ENCODE measurements around the gene FFAR3.

Gene FFAR3

DNA sequence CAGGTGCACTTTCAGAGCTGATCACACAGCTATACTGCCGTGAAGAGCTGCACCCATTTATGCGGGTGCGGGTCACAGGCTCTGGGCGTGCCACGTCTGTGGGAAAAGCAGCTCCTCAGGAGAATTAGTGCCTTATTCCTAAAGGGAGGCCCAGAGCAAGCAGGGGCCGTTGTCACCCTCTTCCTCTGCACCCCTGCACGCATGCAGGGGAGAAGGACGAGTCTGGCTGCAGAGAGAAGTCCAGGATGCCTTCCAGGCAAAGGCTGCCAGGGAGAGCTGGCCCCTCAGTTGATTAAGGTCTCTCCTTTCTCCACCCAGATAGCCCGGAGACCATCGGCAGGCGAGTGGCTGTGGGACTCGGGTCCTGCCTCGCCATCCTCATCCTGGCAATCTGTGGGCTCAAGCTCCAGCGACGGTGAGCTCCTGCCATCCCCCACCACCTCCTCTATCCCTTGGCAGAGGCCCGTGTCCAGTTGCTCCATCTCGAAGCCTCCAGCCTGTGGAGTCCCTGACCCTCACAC is 13.7 kb upstream of the FFAR3 start:
- TF ChIP-seq, protein P1, sequence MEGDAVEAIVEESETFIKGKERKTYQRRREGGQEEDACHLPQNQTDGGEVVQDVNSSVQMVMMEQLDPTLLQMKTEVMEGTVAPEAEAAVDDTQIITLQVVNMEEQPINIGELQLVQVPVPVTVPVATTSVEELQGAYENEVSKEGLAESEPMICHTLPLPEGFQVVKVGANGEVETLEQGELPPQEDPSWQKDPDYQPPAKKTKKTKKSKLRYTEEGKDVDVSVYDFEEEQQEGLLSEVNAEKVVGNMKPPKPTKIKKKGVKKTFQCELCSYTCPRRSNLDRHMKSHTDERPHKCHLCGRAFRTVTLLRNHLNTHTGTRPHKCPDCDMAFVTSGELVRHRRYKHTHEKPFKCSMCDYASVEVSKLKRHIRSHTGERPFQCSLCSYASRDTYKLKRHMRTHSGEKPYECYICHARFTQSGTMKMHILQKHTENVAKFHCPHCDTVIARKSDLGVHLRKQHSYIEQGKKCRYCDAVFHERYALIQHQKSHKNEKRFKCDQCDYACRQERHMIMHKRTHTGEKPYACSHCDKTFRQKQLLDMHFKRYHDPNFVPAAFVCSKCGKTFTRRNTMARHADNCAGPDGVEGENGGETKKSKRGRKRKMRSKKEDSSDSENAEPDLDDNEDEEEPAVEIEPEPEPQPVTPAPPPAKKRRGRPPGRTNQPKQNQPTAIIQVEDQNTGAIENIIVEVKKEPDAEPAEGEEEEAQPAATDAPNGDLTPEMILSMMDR (IDR thresholded peaks at IDR 0.05; ENCODE audit: low read depth, low read length, missing control alignments), result no peak

DNA sequence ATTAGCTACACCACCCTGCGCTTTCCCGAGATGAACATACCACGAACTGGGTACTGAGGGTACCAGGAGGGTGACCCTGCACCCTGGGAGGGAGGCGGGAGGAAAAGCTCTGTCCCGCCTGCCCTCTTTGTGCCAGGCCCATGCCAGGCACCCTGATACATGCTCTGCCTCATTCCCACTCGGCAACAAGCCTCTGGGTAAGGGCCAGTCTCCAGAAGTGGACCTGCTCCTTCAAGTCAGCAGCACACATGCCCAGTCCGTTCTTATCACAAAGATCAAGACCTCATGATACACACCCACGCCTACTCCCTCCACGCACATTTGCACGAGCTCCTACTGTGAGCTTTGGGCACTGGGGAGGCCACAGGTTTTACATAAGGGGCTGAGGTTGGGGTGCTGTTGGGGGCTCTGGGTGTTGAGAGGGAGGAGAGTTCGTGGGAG is 12.6 kb upstream of the FFAR3 start:
- H3K4me3 ChIP-seq (replicated peaks; ENCODE audit: low read depth, low read length), result no peak overlapping the region
- TF ChIP-seq, protein P1 (IDR thresholded peaks at IDR 0.05; ENCODE audit: low read depth, low read length, missing control alignments), result no peak
- no peak for DNase-seq (ENCODE audit: extremely low read depth, low read depth)

More for the DNA sequence above, 13.7 kb upstream of the FFAR3 start:
- DNase-seq (ENCODE audit: extremely low read depth, low read depth), result no peak
- no peak overlapping the region for H3K4me3 ChIP-seq (replicated peaks; ENCODE audit: low read depth, low read length)

DNA sequence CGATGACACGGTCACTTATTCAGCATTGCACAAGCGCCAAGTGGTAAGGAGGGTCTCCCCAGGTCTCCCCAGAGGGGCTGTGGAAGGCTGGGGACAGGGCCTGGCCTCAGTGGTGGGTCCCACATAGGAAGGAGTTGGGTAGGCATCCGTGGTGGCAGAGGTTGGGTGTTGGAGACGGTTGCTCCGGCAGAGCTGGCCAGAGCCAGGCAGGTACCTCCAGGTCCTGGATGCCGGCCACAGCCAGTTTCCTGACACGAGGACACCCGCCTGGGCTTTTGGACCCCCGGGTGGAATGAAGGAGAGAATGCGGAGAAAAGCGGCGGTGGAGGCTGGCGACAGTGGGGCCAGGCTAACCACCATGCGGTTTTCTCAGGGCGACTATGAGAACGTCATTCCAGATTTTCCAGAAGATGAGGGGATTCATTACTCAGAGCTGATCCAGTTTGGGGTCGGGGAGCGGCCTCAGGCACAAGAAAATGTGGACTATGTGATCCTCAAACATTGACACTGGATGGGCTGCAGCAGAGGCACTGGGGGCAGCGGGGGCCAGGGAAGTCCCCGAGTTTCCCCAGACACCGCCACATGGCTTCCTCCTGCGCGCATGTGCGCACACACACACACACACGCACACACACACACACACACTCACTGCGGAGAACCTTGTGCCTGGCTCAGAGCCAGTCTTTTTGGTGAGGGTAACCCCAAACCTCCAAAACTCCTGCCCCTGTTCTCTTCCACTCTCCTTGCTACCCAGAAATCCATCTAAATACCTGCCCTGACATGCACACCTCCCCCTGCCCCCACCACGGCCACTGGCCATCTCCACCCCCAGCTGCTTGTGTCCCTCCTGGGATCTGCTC is 11.8 kb upstream of the FFAR3 start:
- TF ChIP-seq, protein P1 (IDR thresholded peaks at IDR 0.05; ENCODE audit: low read depth, low read length, missing control alignments), result no peak
- DNase-seq (ENCODE audit: extremely low read depth, low read depth), result no peak
- H3K4me3 ChIP-seq (replicated peaks; ENCODE audit: low read depth, low read length), result no peak overlapping the region

DNA sequence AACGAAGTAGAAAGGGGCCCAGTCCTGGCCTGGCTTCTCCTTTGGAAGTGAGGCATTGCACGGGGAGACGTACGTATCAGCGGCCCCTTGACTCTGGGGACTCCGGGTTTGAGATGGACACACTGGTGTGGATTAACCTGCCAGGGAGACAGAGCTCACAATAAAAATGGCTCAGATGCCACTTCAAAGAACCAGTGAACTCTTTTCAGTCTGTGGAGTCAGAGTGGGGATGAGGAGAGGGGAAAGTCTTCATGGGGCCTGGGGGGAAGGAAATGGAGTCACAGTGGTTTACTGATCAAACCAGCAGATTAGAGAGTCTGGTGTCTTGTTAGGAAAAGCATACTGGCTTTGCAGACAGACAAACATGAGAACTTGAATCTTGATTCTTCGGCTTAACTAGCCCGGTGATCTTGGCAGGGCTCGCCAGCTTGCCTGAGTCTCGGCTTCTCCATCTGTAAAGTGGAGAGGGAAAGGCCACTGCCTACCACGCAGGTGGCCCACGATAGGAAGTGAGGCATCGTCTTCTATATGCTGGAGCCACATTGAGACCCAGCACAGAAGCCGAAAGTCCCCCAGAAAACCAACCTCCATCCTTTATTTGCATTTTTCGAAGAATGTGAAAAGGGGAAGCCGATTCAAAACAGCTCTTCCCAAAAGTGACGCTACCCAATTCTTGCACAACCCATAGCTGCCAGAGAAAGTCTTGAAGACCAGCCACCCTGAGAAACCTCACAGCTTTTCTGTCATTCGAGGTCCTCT is 10.9 kb upstream of the FFAR3 start, which contains the start of gene FFAR1:
FFAR1 (plus strand) TSS at position 732 of the 759 bp plus-strand sequence. CDS start 3,650 bp downstream, outside the sequence.
- DNase-seq (ENCODE audit: extremely low read depth, low read depth), result no peak
- no peak within 1 kb of the TSS for H3K4me3 ChIP-seq (replicated peaks; ENCODE audit: low read depth, low read length)
- TF ChIP-seq, protein P1 (IDR thresholded peaks at IDR 0.05; ENCODE audit: low read depth, low read length, missing control alignments), result no peak

DNA sequence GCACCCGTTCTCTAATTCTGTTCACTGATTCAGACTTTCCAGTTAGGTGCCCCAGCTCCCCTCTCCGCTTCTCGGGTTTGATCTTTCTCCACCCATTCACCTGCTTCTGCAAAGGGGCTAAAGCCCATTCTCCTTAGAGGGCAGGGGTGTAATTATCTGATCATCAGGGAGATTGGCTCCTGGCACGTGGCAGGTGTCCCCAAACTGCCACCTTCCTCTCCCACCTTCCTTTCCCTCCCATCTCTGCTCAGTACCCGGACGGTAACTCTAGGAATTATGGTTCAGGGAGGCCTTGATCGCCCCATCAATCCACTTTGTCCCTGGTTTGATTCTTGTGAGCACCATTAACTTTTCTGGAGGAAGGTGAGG is 10.3 kb upstream of the FFAR3 start:
- H3K4me3 ChIP-seq (replicated peaks; ENCODE audit: low read depth, low read length), result no peak overlapping the region
- no peak for DNase-seq (ENCODE audit: extremely low read depth, low read depth)
- TF ChIP-seq, protein P1 (IDR thresholded peaks at IDR 0.05; ENCODE audit: low read depth, low read length, missing control alignments), result no peak

DNA sequence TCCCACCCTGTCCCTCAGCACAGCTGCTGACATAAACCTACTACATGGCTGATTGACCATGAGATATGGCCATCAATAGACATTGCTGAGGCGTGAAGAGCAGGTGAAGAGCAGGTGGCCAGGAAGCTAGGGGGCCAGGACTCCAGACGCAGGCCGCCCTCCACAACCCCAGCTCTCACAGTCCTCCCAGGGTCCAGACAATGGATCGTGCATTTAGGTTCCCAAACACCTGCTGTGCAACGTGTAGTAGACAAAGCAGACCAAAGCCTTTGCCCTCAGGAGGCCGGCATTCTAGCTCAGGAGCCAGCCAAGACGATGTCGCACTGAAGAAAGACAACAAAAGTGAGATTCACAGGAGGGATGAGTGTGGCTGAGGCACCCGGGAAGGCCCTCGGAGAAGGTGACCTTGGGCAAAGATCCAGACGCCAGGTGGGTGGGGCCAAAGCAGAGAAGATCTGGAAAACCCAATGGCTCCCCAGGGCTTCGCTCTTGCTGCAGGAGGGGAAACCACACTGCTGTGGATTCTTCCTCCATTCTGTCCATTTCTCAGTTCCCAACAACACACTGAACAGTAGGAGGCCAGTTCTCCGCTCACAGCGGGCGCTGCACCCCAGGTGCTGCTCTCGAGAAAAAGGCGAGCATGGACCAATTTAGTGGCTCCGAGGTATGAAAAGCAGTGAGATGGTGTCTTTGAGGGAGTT is 9.2 kb upstream of the FFAR3 start:
- no peak overlapping the region for H3K4me3 ChIP-seq (replicated peaks; ENCODE audit: low read depth, low read length)
- no peak for DNase-seq (ENCODE audit: extremely low read depth, low read depth)
- TF ChIP-seq, protein P1 (IDR thresholded peaks at IDR 0.05; ENCODE audit: low read depth, low read length, missing control alignments), result no peak

All from HFF-Myc (cell line).